Measurements from ENCODE around the gene SREBF2.
"Not testable (repeated sequence)": the region's sequence is repeated elsewhere in the genome, so short reads cannot be mapped to it uniquely, and the experiment has no call there.

Gene SREBF2

GRCh38 chr22:41948928-41949296, 116.0 kb downstream of the SREBF2 start:
- not testable (repeated sequence) for DNase-seq

- no peak for DNase-seq
Measured at GRCh38 chr22:41949297-41949965, 116.5 kb downstream of the SREBF2 start.

GRCh38 chr22:41951898-41952474, 119.1 kb downstream of the SREBF2 start, which contains the start of gene SMIM45:
Gene SMIM45, plus strand, starts transcription at chr22:41952150.
- no peak for DNase-seq

- no peak for DNase-seq
Measured at GRCh38 chr22:41952713-41953112, 119.8 kb downstream of the SREBF2 start.
